Kidney tubule cell (primary cell): ENCODE data around the gene AMBN.
"Not testable (repeated sequence)": the region's sequence is repeated elsewhere in the genome, so short reads cannot be mapped to it uniquely, and the experiment has no call there.

Experiments
- DNase-seq: peaks from one replicate; pipeline ENCODE4 v3.0.0-alpha.2; 2018; ENCODE audit warnings: low spot score

The AMBN gene

GRCh38 chr4:70608324-70608723, 16.3 kb downstream of the AMBN start:
- DNase-seq, result no peak

- DNase-seq, result peak; percentile 52
Observed at GRCh38 chr4:70613306-70614183, 21.5 kb downstream of the AMBN start.

GRCh38 chr4:70614184-70614555, 22.1 kb downstream of the AMBN start:
- DNase-seq, result no peak

GRCh38 chr4:70619288-70619687, 27.2 kb downstream of the AMBN start:
- no peak for DNase-seq

GRCh38 chr4:70619778-70620177, 27.7 kb downstream of the AMBN start:
- no peak for DNase-seq

GRCh38 chr4:70623323-70623722, 31.3 kb downstream of the AMBN start:
- no peak for DNase-seq

GRCh38 chr4:70624226-70624793, 32.3 kb downstream of the AMBN start:
- no peak for DNase-seq

- no peak for DNase-seq
Observed at GRCh38 chr4:70627620-70628019, 35.6 kb downstream of the AMBN start.

- DNase-seq, result no peak
Observed at GRCh38 chr4:70628444-70628843, 36.4 kb downstream of the AMBN start, which contains the start of gene ENAM. Gene ENAM, plus strand, starts transcription at chr4:70628744. Its CDS starts 757 bp downstream, at chr4:70629501.

- no peak for DNase-seq
Observed at GRCh38 chr4:70629469-70630090, 37.5 kb downstream of the AMBN start.

GRCh38 chr4:70630162-70630561, 38.1 kb downstream of the AMBN start:
- DNase-seq, result no peak

GRCh38 chr4:70632028-70632427, 40.0 kb downstream of the AMBN start:
- peak; percentile 82 for DNase-seq

GRCh38 chr4:70634482-70634881, 42.4 kb downstream of the AMBN start:
- DNase-seq, result no peak

- DNase-seq, result peak; percentile 59
Observed at GRCh38 chr4:70637239-70637913, 45.3 kb downstream of the AMBN start.

- DNase-seq, result no peak
Observed at GRCh38 chr4:70640192-70640591, 48.1 kb downstream of the AMBN start.

- not testable (repeated sequence) for DNase-seq
Observed at GRCh38 chr4:70650741-70651140, 58.7 kb downstream of the AMBN start.

GRCh38 chr4:70651864-70652506, 59.9 kb downstream of the AMBN start:
- DNase-seq, result peak; percentile 59

GRCh38 chr4:70654605-70655011, 62.6 kb downstream of the AMBN start:
- no peak for DNase-seq
